Measurements from ENCODE around the gene COTL1.

- TF ChIP-seq TAF1 (IDR thresholded peaks at IDR 0.05; ENCODE audit: control insufficient read depth, extremely low read depth, insufficient read depth, low read length, severe bottlenecking) (no peak), NCOA1 (IDR thresholded peaks at IDR 0.05; ENCODE audit: low read depth) (no peak), ETS1 (conservative IDR thresholded peaks at IDR 0.05; ENCODE audit: control insufficient read depth, low read depth, low read length) (no peak), TARDBP (IDR thresholded peaks at IDR 0.05) (no peak), CTCF (IDR thresholded peaks at IDR 0.05 in 2 of 3, conservative IDR thresholded peaks at IDR 0.05 in 1 of 3; ENCODE audit: insufficient read depth in 2 of 3, low read depth in 1 of 3, low read length in 3 of 3) (no peak), NFXL1 (CRISPR knock-in tag; IDR thresholded peaks at IDR 0.05) (no peak), MXI1 (IDR thresholded peaks at IDR 0.05; ENCODE audit: low read depth, low read length) (no peak), ELF1 (tag; IDR thresholded peaks at IDR 0.05) (no peak), FOS (IDR thresholded peaks at IDR 0.05; ENCODE audit: extremely low read depth, insufficient read length) (no peak), POLR2AphosphoS5 (IDR thresholded peaks at IDR 0.05; ENCODE audit: control insufficient read depth, insufficient read depth, low read depth, low read length) (no peak), ZNF232 (CRISPR knock-in tag; IDR thresholded peaks at IDR 0.05) (no peak)
- TF ChIP-seq, protein P1, sequence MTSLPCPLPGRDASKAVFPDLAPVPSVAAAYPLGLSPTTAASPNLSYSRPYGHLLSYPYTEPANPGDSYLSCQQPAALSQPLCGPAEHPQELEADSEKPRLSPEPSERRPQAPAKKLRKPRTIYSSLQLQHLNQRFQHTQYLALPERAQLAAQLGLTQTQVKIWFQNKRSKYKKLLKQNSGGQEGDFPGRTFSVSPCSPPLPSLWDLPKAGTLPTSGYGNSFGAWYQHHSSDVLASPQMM (CRISPR knock-in tag; IDR thresholded peaks at IDR 0.05), result no peak
Observed at GRCh38 chr16:84588991-84589390, 28.9 kb downstream of the COTL1 start.

Measured in K562 (cell line).